IPS-11a (cell line): Measurements from ENCODE around the gene GPR152.

Experiments
- H3K4me3 ChIP-seq: one replicate; pipeline ENCODE4 v1.5.1; 2013; ENCODE audit warnings: low read depth, low read length, control low read depth

GPR152 gene

GRCh38 chr11:67466962-67467771 is 14.6 kb upstream of the GPR152 start:
- H3K4me3 ChIP-seq: no peak overlapping the region

DNA sequence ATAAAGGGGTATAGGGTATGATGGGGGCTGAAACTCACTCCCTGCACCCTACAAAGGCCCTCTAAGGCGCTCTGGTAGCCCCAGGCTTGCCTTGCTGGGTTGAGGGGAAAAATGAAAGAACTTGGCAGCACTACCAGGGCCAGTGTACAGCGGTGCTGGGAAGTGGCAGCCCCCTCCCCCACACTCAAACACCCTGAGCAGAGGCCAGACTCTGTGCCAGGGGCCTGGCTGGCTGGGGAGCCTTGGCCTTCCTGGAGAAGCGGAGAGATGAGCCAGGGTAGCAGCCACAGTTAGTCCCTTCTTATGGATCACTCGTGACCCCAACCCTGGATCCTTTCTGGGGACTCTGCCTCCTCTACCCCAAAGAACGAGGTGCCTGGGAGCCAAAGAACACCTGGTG is 13.8 kb upstream of the GPR152 start:
- no peak overlapping the region for H3K4me3 ChIP-seq

DNA sequence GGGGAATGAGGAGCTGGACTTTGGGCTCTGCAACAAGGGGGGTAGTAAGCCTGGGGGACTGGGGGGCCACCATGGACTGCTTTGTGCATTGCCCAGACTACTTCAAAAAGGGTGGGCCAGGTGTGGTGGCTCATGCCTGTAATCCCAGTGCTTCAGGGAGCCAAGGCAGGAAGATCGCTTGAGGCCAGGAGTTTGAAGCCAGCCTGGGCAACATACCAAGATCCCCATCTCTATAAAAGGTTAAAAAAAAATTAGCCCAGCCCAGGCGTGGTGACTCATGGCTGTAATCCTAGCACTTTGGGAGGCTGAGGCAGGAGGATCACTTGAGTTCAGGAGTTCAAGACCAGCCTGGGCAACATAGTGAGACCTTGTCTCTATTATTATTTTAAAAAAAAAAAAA is 13.0 kb upstream of the GPR152 start:
- peak overlapping the region; percentile 77 for H3K4me3 ChIP-seq

DNA sequence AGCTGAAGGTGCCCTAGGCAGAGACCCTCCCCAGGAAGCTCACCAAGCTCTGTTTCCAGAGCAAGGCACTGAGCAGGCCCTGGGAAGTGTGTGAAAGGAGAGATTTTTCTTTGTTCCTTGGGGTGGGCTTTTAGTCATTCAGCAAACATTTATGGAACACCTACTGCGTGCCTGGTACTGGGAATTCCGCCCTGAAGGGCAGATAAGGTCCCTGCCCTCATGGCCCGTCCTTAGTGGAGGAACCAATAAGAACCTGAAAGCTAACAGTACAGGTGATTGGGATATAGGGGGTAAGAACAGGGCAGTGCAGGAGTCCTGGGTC is 12.6 kb upstream of the GPR152 start:
- peak overlapping the region; percentile 77 for H3K4me3 ChIP-seq

GRCh38 chr11:67464411-67465188 is 12.1 kb upstream of the GPR152 start:
- H3K4me3 ChIP-seq: peak overlapping the region; percentile 77

- no peak overlapping the region for H3K4me3 ChIP-seq
Observed at GRCh38 chr11:67463680-67464410, 11.3 kb upstream of the GPR152 start.

DNA sequence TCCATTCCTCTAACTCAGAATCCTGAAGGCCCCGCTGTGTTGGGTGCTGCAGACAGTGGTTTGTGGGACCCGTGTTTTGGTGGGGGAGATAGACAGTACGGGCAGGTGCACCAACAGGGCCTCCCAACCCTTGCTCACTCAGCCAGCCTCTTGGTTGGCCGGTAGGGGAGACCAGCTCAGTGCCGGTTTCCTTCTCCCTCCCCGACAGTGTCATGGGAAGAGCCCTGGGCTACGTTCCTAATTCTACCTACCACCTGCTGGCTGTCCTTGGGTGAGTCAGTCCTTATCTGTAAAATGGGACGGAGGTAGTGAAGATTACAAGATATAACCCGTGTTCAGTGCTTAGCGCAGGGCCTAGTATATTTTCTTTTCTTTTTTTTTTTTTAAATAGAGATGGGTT is 10.7 kb upstream of the GPR152 start:
- H3K4me3 ChIP-seq: no peak overlapping the region

- H3K4me3 ChIP-seq: no peak overlapping the region
Observed at GRCh38 chr11:67458266-67458665, 5.7 kb upstream of the GPR152 start.

GRCh38 chr11:67457453-67457852 is 4.9 kb upstream of the GPR152 start:
- H3K4me3 ChIP-seq: no peak overlapping the region

DNA sequence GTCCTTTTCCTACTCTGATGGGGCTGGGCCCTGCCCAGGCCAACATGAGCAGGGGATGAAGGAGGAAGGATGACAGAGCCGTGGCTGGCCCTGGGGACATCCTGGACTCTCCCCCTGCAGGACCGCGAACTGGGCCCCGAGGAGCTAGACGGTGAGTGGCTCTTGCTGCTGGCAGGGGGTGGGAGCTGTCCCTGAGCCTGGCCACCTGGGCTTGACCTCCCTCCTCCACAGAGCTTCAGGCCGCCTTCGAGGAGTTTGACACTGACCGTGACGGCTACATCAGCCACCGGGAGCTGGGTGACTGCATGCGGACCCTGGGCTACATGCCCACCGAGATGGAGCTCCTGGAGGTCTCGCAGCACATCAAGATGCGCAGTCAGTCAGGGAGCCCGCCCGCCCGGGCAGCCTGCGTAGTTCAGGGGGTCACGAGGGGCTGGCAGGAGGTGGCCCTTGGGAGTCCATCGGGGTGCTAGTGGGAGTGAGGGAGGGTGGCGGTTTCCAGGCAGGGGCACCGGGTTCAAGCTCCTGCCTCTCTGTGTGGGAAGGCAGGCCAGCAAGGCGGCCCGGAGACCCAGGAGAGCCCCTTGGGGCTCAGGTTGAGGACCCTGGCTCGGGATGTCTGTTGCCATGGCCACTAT is 3.7 kb upstream of the GPR152 start:
- H3K4me3 ChIP-seq: no peak overlapping the region

GRCh38 chr11:67455054-67455453 is 2.5 kb upstream of the GPR152 start, which contains the start of gene CABP4:
Gene CABP4 (plus strand): TSS chr11:67455354. CDS start chr11:67455424, 70 bp downstream.
- no peak within 1 kb of the TSS for H3K4me3 ChIP-seq

DNA sequence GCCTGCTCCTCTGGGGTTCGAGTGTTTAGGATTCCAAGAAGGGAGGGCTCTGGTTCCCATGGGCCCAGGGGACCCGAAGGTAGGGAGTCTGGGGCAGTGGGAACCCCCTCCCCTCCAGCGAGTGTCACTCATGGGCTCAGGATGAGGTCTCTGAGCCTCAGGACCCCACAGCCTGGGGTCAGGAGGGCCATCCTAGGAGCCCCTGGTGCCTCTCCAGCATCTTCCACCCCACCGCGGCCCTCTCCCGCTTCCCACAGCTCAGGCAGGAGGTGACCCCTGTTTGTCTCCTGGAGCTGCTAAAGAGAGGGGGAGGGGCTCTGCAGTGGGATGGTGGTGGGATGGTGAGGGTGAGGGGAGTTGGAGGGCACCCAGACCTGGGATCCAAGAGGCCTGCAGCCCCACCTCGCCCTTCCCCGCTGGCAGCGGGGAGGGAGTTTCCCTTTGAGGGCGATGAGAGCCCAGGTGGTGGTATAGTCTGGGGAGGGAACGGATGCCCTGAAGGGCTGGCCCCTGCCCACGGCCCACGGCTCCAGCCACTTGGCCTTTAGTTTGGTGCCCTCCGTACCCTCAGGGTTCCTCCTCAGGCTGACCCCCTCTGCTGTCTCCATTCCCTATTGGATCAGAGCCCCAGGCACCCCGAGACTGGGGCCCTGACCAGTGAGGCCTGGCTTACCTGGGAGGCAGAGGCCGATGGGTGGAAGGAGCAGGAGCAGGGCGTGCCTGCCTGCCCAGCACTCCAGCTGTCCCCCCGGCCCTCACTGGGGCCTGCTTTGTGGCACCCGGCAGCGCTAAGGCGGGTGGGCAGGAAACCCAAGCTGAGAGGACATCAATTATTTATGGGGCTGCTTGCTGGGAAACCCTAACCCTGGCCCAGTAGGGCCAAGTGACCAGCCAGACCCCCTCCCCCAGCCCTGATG is 1.5 kb upstream of the GPR152 start:
- no peak overlapping the region for H3K4me3 ChIP-seq

GRCh38 chr11:67451658-67451976 is 912 bp downstream of the GPR152 start:
- H3K4me3 ChIP-seq: no peak overlapping the region

DNA sequence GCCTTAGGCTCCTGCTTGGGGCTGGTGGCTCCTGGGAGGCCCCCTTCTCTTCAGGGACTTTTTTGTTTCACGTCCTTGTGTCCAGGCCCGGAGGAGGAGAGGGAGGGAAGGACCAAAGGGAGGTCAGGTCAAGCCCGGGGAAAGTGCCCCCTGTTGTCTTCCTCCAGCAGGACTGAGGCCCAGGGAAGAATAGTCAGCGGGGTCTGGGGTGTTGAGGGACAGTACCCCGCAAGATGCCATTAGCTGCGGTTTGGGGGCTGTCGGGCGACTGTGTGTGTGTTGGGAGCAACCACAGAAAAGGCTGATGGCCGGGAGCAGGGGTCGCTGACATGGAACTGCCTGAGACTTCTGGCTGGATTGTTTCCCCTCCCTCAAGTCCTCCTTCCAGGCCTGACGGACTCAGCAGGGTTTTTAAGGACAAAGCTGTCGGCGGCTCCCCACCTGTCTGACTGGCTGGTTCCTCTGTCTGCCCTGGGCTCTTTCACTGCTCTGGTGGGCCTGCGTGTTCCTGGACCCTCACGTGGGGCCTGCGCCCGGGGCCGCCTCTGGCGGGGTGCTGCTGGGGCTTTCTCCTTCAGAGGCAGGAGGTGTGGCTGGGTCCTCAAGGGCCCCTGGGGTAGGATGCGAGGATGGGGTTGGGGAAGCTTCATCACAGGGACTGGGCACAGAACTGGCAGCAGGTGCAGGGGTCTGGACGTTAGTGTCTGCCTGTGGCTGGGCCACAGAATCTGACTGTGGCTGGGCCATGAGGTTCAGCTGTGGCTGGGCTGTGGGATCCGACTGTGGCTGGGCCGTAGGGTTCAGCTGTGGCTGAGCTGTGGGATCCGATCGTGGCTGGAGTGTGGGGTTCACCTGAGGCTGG is 1.5 kb downstream of the GPR152 start:
- H3K4me3 ChIP-seq: no peak overlapping the region

DNA sequence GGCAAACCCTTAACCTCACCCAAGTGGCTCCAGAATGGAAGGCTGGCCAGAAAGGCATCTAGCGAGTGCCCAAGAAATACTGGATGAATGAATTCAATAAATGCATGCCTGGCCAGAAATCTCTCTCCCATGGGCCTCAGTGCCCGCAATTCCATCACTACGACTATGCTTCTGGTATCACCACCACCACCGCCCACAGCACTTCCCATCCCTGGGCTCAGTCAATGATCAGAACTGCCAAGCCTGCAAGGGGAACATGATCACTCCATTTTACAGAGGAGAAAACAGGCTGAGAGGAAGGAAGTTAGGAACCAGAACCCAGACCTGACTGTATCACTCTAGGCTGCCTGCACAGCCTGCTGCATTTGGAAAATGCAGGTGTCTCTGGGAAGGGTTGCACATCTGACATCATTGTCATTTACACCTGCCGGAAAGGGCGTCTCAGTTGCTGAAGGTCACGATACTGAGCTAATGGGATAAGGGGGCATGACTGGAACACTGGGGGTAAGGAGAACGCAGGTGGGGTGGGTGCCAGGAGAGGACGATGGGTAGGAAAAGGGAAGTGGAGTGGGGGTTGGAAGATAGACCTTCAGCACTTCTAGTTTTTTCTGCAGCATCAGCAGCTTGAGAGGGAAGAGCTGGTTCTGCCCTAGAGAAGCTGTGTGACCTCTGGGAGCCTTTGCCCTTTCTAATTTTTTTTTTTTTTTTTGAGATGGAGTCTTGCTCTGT is 3.2 kb downstream of the GPR152 start:
- H3K4me3 ChIP-seq: no peak overlapping the region

- H3K4me3 ChIP-seq: no peak overlapping the region
Observed at GRCh38 chr11:67448220-67448609, 4.3 kb downstream of the GPR152 start.

DNA sequence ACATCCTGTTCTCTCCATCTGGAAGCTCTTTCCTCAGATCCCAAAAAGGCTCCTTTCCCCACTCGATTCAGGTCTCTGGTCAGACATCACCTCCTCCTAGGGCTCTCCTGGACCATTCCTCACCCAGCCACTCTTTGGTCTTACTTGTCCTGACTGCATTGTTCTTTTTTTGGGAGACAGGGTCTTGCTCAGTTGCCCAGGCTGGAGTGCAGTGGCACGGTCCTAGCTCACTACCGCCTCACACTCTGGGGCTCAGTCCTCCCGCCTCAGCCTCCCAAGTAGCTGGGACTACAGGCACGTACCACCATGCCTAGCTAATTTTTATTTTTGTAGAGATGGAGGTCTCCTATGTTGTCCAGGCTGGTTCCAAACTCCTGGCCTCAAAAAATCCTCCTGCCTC is 7.0 kb downstream of the GPR152 start:
- H3K4me3 ChIP-seq: no peak overlapping the region

DNA sequence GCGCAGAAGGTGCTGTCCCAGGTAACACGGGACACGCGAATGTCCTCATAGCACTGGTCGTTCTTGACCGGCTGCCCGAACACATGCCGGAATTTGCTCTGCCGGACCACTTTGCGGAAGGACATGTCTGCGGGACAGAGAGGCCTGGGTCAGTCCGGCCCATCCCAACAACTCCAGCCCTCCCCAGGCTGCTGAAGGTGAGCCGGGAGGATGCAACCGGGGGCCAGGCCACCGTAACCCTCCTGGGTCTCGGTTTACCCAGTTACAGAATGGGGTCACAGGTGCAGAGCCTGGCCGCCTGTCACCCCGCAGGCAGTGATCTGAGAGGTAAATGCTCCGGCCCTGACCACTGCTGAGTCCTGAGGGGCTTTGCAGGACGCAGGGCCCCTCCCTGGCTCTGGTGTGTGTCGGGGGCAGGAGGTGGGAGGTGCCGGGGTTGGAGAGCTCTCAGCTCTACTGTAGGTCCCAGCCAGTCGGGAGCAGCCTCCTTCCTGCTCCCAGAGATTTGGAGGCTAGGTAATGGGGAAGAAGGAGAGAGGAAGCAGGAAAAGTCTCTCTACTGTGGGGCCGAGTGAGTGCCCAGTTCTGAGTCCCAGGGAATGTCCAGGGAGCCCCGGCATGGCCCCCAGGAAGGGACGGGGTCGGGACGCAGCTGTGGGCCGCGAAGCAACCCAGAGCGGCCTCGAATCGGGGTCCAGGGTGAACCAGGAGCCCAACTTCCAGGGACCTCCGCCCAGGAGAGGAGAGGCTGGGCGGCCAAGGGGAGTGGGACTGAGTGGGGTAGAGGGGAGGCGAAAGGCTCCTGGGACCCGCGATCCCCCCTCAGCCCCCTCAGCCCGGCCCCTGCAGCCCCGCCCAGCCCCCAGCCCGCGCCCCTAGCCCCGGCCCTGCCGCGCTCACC is 9.8 kb downstream of the GPR152 start:
- H3K4me3 ChIP-seq: peak overlapping the region; percentile 63
